ENCODE results near the gene RAD50.
"Not testable (repeated sequence)": the region's sequence is repeated elsewhere in the genome, so short reads cannot be mapped to it uniquely, and the experiment has no call there.

The RAD50 gene

GRCh38 chr5:132633587-132633986 is 76.8 kb downstream of the RAD50 start:
- DNase-seq (ENCODE audit: low read depth): not testable (repeated sequence)

- no peak for DNase-seq (ENCODE audit: low read depth)
These were observed 79.1 kb downstream of the RAD50 start for GRCh38 chr5:132635873-132636272.

- DNase-seq (ENCODE audit: low read depth): no peak
These were observed 80.5 kb downstream of the RAD50 start for GRCh38 chr5:132637241-132637640.

- DNase-seq (ENCODE audit: low read depth): no peak
These were observed 82.9 kb downstream of the RAD50 start for GRCh38 chr5:132639706-132640130.

- DNase-seq (ENCODE audit: low read depth): no peak
These were observed 83.8 kb downstream of the RAD50 start for GRCh38 chr5:132640613-132641012.

GRCh38 chr5:132641241-132641723 is 84.5 kb downstream of the RAD50 start:
- no peak for DNase-seq (ENCODE audit: low read depth)

DNA sequence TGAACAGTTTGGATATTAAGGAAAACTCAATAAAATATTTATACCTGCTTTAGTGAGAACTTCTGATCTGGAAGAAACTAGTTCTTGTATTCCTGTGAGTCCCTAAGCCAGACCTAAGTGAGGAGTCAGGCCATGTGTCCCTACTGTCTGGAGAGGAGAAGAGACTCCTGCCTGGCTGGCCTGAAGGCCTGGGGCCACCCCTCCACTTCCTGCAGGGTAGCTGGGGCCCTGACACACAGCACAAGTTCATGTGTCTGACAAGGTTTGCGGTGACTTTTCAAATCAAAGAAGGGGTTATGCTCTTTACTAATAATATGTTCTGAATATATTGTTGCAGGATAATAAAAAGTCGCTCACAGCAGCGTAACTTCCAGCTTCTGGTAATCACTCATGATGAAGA is 85.1 kb downstream of the RAD50 start:
- DNase-seq (ENCODE audit: low read depth): no peak

DNA sequence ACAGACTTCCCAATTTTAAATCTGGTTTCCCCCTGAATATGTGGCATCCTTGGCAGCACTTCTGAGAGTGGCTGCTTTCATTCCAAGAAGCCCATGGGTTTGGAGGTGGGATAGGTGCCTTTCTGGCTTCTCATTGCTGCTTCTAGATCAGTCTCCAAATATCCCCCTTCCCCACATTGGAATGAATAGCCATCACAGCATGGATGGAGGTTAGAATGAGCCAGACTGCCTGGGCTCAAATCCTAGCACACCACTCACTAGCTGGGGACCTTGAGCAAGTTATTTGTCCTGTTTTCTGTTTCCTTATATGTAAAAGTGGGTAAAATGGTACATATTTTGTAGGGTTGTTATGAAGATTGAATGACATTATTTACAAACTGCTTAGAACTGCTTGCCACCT is 87.4 kb downstream of the RAD50 start:
- DNase-seq (ENCODE audit: low read depth): no peak

DNA sequence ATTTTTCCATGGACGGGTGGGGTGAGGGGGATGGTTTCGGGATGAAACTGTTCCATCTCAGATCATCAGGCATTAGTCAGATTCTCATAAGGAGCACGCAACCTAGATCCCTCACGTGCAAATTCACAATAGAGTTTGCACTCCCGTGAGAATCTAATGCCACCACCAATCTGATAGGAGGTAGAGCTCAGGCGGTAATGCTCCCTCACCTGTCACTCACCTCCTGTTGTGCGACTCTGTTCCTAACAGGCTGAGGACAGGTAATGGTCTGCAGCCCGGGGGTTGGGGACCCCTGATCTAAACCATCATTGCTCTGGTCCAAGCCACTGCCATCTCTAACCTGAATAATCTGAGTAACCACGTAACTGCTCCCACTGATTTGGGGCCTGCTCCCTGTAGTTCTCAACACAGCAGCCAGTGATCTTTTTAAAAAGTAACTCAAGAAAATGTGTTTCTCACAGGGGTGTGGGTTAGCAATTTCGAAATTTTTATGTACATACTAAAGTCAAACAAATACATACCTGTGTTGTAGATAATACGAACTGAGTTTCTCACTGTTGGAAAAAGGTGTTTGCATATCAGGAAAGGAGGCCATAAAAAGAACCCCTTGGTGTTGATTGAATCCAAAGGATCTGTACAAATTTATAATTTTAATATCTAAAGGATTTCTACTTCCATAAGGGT is 89.9 kb downstream of the RAD50 start:
- DNase-seq (ENCODE audit: low read depth): no peak

- no peak for DNase-seq (ENCODE audit: low read depth)
These were observed 90.7 kb downstream of the RAD50 start for GRCh38 chr5:132647473-132647872.

GRCh38 chr5:132648355-132648754 is 91.6 kb downstream of the RAD50 start:
- no peak for DNase-seq (ENCODE audit: low read depth)

- no peak for DNase-seq (ENCODE audit: low read depth)
These were observed 95.2 kb downstream of the RAD50 start for GRCh38 chr5:132651838-132652469.

GRCh38 chr5:132653716-132654115 is 96.9 kb downstream of the RAD50 start:
- no peak for DNase-seq (ENCODE audit: low read depth)

- DNase-seq (ENCODE audit: low read depth): peak; percentile 33
These were observed 99.3 kb downstream of the RAD50 start for GRCh38 chr5:132655821-132656773.

GRCh38 chr5:132656774-132657355 is 100.1 kb downstream of the RAD50 start:
- no peak for DNase-seq (ENCODE audit: low read depth)

GRCh38 chr5:132657676-132658380 is 101.1 kb downstream of the RAD50 start, which contains the start of gene IL13:
Gene IL13 (plus strand): TSS chr5:132658173. CDS start chr5:132658187, 14 bp downstream.
- DNase-seq (ENCODE audit: low read depth): no peak

DNA sequence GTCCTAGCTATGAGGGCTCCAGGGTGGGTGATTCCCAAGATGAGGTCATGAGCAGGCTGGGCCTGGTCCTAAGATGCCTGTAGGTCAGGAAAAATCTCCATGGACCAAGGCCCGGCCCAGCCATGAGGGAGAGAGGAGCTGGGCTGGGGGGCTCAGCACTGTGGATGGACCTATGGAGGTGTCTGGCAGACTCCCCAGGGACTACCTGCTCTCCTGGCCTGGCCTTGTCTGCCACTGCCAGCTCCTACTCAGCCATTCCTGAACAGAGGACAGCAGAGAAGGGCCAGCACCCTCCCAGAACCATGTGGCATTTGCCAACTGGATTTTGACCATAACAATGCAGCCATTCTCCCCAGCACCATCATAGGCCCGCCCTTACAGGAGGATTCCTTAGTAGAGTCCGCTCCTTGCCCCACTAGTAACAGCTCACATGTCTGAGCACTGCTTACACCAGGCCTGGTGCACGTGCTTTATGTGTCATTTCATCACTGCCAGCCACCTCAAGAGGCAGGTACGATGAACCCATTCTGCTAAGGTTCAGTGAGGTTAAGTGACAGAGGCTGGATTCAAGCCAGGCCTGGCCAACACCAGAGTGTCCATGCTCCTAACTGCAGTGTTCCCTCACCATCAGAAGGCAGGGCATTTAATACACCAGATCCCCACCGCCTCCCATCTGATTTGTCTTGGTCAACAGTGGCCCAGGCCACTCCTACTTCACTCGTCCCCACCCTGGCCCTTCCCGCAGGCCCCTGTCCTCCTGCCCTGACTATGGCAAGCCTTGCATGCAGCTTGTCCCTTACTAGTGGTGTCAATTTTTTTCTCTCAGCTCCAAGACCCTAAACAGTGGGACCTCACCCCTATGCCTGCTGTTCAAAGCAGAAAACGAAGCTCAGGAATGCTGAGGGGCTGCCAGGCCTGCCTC is 101.9 kb downstream of the RAD50 start:
- DNase-seq (ENCODE audit: low read depth): no peak

- no peak for DNase-seq (ENCODE audit: low read depth)
These were observed 103.1 kb downstream of the RAD50 start for GRCh38 chr5:132659598-132660493.

Data from activated T-cell treated with anti-CD3 and anti-CD28 coated beads for 24 hours (primary cell).